Ovary (tissue), 3 donors: ENCODE data around the gene LY6G6D.
A peak's percentile ranks its signal among the peaks of the same experiment; 100 is the strongest.

Source experiments
- EP300 ChIP-seq: sonication (generic); formaldehyde crosslinking; IDR thresholded peaks from one replicate; pipeline ENCODE4 v1.6.1; 2017; ENCODE audit warnings: antibody characterized with exemption
- POLR2A ChIP-seq: fragments of 450-650 bp; IDR thresholded peaks from one replicate; pipeline ENCODE4 v1.6.1; 2017; ENCODE audit warnings: antibody characterized with exemption, mild to moderate bottlenecking, moderate library complexity
- TF ChIP-seq, protein P1 (sequence below), 3 donors: fragments of 450-650 bp in 2 of 3; fragments of 200-600 bp in 1 of 3; IDR thresholded peaks; one replicate each; pipeline versions ENCODE4 v1.5.1 to v1.8.0; 2016 to 2022; ENCODE audit warnings: antibody characterized with exemption in 3 of 3, mild to moderate bottlenecking in 1 of 3
- donor health status: DM: no; HTN: no; CAD: no.

DNA sequence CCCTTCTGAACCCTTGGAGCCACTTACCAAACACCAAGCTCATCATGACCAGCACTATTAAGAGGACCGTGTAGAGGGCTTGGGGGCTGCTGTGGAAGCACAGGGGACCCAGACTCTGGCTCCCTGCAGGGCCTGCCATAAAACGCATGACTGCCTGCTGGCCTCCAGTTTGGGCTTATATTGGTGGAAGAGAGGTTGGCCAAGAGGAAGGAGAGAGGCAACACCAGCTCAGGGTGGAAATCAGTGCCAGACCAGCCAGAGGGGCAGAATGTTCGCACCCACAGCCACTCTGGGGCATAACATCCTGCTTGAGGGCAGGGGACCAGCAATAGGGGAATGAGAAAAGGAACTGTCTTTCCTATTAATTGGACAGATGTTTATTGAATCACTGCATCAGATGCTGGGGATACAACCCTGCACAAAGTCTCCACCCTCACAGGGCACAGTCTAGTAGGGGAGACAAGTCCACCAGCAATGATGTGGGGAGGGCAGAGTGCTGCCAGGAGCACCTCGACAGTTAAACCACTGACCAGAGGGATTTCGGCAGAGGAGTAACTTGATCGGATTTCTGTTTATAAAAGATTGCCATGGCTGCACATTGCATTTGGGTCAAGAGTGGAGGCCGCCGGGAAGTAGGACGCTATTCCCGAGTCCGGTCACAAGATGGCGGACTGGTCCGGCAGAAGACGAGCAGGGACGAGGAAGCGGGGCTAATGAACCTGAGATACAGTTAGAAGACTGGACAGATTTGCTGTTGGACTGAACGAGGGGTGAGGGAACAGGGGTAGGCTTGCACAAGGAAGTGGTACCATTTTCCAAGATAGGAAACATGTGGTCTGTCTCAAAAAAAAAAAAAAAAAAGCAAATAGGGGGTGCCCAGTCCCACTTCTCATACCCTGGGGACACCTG, 34.7 kb upstream of the LY6G6D start, which contains the start of gene LY6G5C:
- TF ChIP-seq POLR2A (no peak), EP300 (no peak)
- TF ChIP-seq, protein P1, sequence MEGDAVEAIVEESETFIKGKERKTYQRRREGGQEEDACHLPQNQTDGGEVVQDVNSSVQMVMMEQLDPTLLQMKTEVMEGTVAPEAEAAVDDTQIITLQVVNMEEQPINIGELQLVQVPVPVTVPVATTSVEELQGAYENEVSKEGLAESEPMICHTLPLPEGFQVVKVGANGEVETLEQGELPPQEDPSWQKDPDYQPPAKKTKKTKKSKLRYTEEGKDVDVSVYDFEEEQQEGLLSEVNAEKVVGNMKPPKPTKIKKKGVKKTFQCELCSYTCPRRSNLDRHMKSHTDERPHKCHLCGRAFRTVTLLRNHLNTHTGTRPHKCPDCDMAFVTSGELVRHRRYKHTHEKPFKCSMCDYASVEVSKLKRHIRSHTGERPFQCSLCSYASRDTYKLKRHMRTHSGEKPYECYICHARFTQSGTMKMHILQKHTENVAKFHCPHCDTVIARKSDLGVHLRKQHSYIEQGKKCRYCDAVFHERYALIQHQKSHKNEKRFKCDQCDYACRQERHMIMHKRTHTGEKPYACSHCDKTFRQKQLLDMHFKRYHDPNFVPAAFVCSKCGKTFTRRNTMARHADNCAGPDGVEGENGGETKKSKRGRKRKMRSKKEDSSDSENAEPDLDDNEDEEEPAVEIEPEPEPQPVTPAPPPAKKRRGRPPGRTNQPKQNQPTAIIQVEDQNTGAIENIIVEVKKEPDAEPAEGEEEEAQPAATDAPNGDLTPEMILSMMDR (IDR thresholded peaks at IDR 0.05), result peak in 2 of 3 donors; percentile 72 to 79
